A549 (cell line): ENCODE measurements around the gene ZNF536.

ENCODE experiments used
- FOSL2 ChIP-seq, 2 experiments: fragments of 450-650 bp in 1 of 2; fragments of >200 bp in 1 of 2; sonication (Bioruptor Twin) in 1 of 2; formaldehyde crosslinking; IDR thresholded peaks; 2 replicates each; pipeline versions ENCODE4 v1.5.0 to v1.6.1; 2016 to 2020; ENCODE audit warnings: mild to moderate bottlenecking in 1 of 2, moderate library complexity in 1 of 2
- HOXA7 ChIP-seq: fragments of 250-450 bp; sonication (Bioruptor Pico); IDR thresholded peaks from 2 replicates; pipeline ENCODE4 v1.5.0; 2020; ENCODE audit warnings: mild to moderate bottlenecking, moderate library complexity
- MAX ChIP-seq: IDR thresholded peaks from 2 replicates; pipeline ENCODE4 v1.6.1; 2012
- PBX3 ChIP-seq: IDR thresholded peaks from 2 replicates; pipeline ENCODE4 v1.6.1; 2012
- POLR2A ChIP-seq: IDR thresholded peaks from 2 replicates; pipeline ENCODE4 v1.6.1; 2012; ENCODE audit warnings: mild to moderate bottlenecking, low read length
- RARB ChIP-seq: fragments of 250-450 bp; sonication (Bioruptor Pico); IDR thresholded peaks from 2 replicates; pipeline ENCODE4 v1.8.0; 2021; ENCODE audit warnings: mild to moderate bottlenecking, moderate library complexity
- RNF2 ChIP-seq: fragments of 200-600 bp; sonication (generic); IDR thresholded peaks from 2 replicates; pipeline ENCODE4 v1.6.1; 2016; ENCODE audit warnings: low read depth, mild to moderate bottlenecking, antibody characterized with exemption, moderate library complexity, borderline replicate concordance
- ZFP36 ChIP-seq: fragments of 450-650 bp; IDR thresholded peaks from 2 replicates; pipeline ENCODE4 v1.6.1; 2014; ENCODE audit warnings: borderline replicate concordance; ENCODE audit not compliant: partially characterized antibody

- TF ChIP-seq RARB (CRISPR knock-in tag) (no peak), POLR2A (no peak), HOXA7 (CRISPR knock-in tag) (no peak), MAX (no peak), RNF2 (no peak), FOSL2 (IDR thresholded peaks at IDR 0.05) (no peak), FOSL2 (CRISPR knock-in tag; IDR thresholded peaks at IDR 0.05) (no peak), ZFP36 (no peak), PBX3 (no peak)
Measured at GRCh38 chr19:30345686-30346085, 26.5 kb upstream of the ZNF536 start.
